ENCODE measurements around the gene ZNRF2.
A peak's percentile ranks its signal among the peaks of the same experiment; 100 is the strongest.
"Not testable (repeated sequence)": the region's sequence is repeated elsewhere in the genome, so short reads cannot be mapped to it uniquely, and the experiment has no call there.

ZNRF2 gene

DNA sequence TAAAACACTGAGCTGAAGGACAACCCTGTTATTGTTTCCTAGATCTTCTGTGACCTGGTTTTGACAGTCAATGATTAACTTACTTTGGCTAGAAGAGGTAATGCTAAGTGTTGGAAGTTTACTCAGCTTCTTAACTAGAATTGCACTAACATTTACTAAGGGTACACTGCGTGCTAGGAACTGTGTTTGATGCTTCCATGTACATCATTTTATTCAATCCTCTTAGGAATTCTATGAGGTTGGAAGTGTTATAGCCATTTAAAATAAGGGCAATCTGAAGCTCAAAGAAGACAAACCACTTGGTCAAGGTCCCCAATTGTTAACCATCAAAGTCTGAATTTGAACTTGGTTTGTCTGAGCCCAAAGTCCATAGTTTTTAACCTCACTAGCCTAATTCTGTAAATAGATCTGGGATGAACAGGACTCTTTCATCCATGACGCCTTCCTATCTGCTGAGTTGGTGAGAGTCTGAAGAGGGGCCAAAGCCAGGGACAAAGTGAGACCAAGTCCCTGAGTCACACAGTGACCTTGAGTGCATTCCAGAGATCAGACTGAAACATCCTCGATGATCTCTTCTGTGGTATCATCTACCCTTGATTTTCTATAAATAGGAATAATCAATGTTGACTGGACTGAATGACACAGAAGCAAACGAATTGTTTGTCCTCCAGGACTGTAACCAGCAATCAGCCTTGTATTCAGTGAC is 29.2 kb upstream of the ZNRF2 start:
- FAIRE-seq (no peak), DNase-seq (ENCODE audit: insufficient read length, low spot score) (no peak)
- no peak for TF ChIP-seq PAX5 (IDR thresholded peaks at IDR 0.05; ENCODE audit: insufficient read depth, low read length, severe bottlenecking)
- TF ChIP-seq TAF1 (IDR thresholded peaks at IDR 0.05; ENCODE audit: low read depth, low read length): no peak
- TF ChIP-seq POU2F2 (IDR thresholded peaks at IDR 0.05; ENCODE audit: low read depth, low read length): no peak
- no peak for TF ChIP-seq POLR2A (IDR thresholded peaks at IDR 0.05; ENCODE audit: low read depth, low read length)

DNA sequence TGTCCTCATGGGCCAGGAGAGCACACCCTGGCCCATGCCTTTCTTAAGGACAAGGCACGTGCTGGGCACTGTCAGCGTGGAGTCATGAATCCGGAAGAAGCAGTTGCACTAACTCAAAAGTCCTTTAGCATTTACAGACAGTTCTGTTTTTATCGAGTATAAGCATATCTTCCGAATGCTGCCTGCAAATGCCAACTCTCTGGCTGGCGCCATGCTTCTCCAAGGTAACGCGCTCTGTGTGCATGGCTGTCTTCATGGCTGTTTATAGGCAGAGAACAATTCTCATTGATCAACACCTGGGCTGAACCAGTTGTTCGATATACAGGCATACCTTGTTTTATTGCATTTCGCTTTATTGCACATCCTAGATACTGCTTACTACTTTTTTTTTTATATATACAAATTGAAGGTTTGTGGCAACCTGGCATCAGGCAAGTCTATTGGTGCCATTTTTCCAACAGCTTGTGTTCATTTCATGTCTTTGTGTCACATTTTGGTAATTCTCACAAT is 28.0 kb upstream of the ZNRF2 start:
- no peak for TF ChIP-seq POLR2A (IDR thresholded peaks at IDR 0.05; ENCODE audit: low read depth, low read length)
- no peak for TF ChIP-seq PAX5 (IDR thresholded peaks at IDR 0.05; ENCODE audit: insufficient read depth, low read length, severe bottlenecking)
- TF ChIP-seq POU2F2 (IDR thresholded peaks at IDR 0.05; ENCODE audit: low read depth, low read length): no peak
- no peak for TF ChIP-seq POLR2AphosphoS5 (IDR thresholded peaks at IDR 0.05; ENCODE audit: low read depth, low read length)
- TF ChIP-seq TAF1 (IDR thresholded peaks at IDR 0.05; ENCODE audit: low read depth, low read length): no peak
- no peak for TF ChIP-seq SPI1 (IDR thresholded peaks at IDR 0.05; ENCODE audit: low read depth, low read length)
- no peak for FAIRE-seq
- DNase-seq (ENCODE audit: insufficient read length, low spot score): no peak

DNA sequence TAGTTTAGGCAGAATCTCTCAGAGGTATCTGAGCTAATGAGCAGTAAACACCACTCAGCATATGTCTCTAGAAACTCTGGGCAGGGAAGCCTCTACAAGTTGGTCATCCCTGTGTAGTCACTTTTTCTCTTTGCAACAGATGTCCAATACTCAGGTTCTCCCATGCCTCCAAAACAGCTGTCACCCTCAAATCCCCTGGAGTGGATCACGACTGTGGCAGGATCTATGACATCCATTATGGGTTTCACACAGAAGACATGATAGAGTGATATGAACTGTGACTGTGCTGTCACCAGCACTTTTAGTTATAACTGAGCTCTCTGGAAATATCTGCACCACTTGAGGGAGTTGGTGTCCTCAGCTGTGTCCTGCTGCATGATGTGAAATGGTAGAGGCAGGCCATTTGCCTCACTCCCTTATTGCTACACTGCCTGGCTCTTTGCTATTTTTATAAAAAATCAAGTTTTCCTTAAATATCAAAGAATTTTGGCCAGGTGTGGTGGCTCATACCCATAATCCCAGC is 24.1 kb upstream of the ZNRF2 start:
- DNase-seq (ENCODE audit: insufficient read length, low spot score) (no peak), FAIRE-seq (no peak)
- TF ChIP-seq PAX5 (IDR thresholded peaks at IDR 0.05; ENCODE audit: insufficient read depth, low read length, severe bottlenecking) (no peak), POU2F2 (IDR thresholded peaks at IDR 0.05; ENCODE audit: low read depth, low read length) (no peak)

DNA sequence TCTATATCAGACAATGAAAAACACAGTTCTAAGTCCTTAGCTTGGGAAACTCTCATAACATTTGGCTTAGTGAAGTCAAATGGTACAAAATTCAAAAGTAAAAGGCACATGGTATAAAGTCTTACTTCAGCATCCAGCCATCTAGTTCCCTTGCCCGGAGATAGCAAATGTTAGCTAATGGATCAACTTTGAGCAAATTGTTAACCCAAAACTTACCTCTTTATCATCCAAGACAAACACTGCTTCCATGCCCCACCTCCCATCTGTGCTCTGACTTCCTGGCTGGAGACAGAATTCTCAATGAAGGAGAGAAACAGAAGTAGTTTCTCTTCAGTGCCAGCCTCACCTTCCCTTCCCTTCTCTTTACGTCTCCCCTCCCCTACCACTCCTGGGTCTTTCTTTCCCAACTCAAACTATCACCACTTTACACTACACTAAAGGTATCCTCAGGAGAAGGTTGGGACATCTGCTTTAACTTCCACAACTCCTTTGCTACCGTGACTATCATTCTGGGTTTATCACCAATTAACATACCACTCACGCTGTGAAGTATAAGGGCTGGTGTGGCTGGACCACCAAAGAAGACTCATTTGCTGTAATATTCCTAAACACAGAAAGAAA is 21.2 kb upstream of the ZNRF2 start:
- FAIRE-seq (no peak), DNase-seq (ENCODE audit: insufficient read length, low spot score) (no peak)
- no peak for TF ChIP-seq POU2F2 (IDR thresholded peaks at IDR 0.05; ENCODE audit: low read depth, low read length)
- TF ChIP-seq SPI1 (IDR thresholded peaks at IDR 0.05; ENCODE audit: low read depth, low read length): no peak
- TF ChIP-seq TAF1 (IDR thresholded peaks at IDR 0.05; ENCODE audit: low read depth, low read length): no peak
- no peak for TF ChIP-seq PAX5 (IDR thresholded peaks at IDR 0.05; ENCODE audit: insufficient read depth, low read length, severe bottlenecking)
- no peak for TF ChIP-seq POLR2AphosphoS5 (IDR thresholded peaks at IDR 0.05; ENCODE audit: low read depth, low read length)
- TF ChIP-seq POLR2A (IDR thresholded peaks at IDR 0.05; ENCODE audit: low read depth, low read length): no peak

DNA sequence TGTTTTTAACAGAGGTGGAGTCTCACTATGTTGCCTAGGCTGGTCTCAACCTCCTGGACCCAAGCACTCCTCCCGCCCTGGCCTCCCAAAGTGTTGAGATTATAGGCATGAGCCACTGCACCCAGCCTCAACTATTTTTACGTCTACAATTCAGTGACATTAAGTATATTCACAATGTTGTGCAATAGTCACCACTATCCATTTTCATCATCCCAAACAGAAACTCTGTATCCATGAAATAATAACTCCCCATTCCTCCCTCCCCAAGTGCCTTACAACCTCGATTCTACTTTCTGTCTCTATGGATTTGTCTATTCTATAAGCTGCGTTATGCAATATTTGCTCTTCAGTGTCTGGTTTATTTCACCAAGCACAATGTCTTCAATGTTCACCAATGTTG is 20.3 kb upstream of the ZNRF2 start:
- DNase-seq (ENCODE audit: insufficient read length, low spot score) (no peak), FAIRE-seq (no peak)
- TF ChIP-seq PAX5 (IDR thresholded peaks at IDR 0.05; ENCODE audit: insufficient read depth, low read length, severe bottlenecking) (no peak), TAF1 (IDR thresholded peaks at IDR 0.05; ENCODE audit: low read depth, low read length) (no peak), POLR2A (IDR thresholded peaks at IDR 0.05; ENCODE audit: low read depth, low read length) (no peak), SPI1 (IDR thresholded peaks at IDR 0.05; ENCODE audit: low read depth, low read length) (no peak), POLR2AphosphoS5 (IDR thresholded peaks at IDR 0.05; ENCODE audit: low read depth, low read length) (no peak), POU2F2 (IDR thresholded peaks at IDR 0.05; ENCODE audit: low read depth, low read length) (no peak)

DNA sequence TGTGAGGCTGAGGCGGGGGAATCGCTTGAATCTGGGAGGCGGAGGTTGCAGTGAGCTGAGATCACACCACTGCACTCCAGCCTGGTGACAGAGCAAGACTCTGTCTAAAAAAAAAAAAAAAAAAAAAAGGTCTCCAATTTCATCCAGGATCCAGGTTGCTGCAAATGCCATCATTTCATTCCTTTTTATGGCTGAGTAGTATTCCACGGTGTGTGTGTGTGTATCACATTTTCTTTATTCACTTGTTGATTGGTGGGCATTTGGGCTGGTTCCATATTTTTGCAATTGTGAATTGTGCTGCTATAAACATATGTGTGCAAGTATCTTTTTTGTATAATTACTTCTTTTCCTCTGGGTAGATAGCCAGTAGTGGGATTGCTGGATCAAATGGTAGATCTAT is 19.2 kb upstream of the ZNRF2 start:
- not testable (repeated sequence) for FAIRE-seq; DNase-seq (ENCODE audit: insufficient read length, low spot score)

DNA sequence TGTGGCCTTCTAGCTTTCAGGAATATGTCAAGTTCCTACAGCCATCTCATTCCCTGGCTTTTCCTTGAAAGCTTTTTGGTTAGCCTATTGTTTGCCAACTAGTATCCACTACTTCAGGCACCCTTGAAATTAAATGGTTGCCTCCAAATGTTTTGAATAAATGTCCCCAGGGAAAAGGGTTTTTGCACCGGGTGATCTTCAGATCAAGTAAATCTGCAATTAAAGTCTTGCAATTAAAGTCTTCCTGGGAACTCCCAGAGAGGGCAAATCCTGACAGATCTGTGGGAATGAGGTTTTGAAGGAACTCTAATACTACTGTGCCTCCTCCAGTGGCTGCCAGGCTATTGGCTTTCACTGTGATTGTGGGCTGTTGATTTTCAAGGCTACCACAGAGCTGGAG is 17.7 kb upstream of the ZNRF2 start:
- DNase-seq (ENCODE audit: insufficient read length, low spot score) (no peak), FAIRE-seq (no peak)
- TF ChIP-seq POLR2AphosphoS5 (IDR thresholded peaks at IDR 0.05; ENCODE audit: low read depth, low read length) (no peak), TAF1 (IDR thresholded peaks at IDR 0.05; ENCODE audit: low read depth, low read length) (no peak), SPI1 (IDR thresholded peaks at IDR 0.05; ENCODE audit: low read depth, low read length) (no peak), POLR2A (IDR thresholded peaks at IDR 0.05; ENCODE audit: low read depth, low read length) (no peak), POU2F2 (IDR thresholded peaks at IDR 0.05; ENCODE audit: low read depth, low read length) (no peak), PAX5 (IDR thresholded peaks at IDR 0.05; ENCODE audit: insufficient read depth, low read length, severe bottlenecking) (no peak)

DNA sequence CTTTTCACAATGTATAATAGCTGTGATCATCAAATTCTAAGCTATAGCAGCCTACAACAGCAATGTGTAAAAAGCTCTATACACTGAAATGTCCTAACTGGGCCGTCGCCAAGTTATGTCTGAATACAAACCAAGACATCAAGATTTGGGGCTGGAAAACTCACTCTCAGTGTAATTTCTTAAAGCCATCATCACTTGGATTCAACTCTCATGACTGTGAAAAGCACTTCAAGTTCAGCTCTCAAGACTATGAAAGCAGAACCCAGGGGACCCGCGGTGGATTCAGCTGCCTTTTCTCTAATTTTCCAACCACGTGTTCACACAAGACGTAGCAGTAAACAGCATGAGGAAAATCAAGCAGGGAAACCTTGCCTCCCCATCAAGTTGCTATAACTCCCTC is 15.8 kb upstream of the ZNRF2 start:
- DNase-seq (ENCODE audit: insufficient read length, low spot score) (no peak), FAIRE-seq (no peak)
- no peak for TF ChIP-seq SPI1 (IDR thresholded peaks at IDR 0.05; ENCODE audit: low read depth, low read length)
- no peak for TF ChIP-seq POLR2A (IDR thresholded peaks at IDR 0.05; ENCODE audit: low read depth, low read length)
- TF ChIP-seq TAF1 (IDR thresholded peaks at IDR 0.05; ENCODE audit: low read depth, low read length): no peak
- TF ChIP-seq PAX5 (IDR thresholded peaks at IDR 0.05; ENCODE audit: insufficient read depth, low read length, severe bottlenecking): no peak
- no peak for TF ChIP-seq POU2F2 (IDR thresholded peaks at IDR 0.05; ENCODE audit: low read depth, low read length)
- no peak for TF ChIP-seq POLR2AphosphoS5 (IDR thresholded peaks at IDR 0.05; ENCODE audit: low read depth, low read length)

DNA sequence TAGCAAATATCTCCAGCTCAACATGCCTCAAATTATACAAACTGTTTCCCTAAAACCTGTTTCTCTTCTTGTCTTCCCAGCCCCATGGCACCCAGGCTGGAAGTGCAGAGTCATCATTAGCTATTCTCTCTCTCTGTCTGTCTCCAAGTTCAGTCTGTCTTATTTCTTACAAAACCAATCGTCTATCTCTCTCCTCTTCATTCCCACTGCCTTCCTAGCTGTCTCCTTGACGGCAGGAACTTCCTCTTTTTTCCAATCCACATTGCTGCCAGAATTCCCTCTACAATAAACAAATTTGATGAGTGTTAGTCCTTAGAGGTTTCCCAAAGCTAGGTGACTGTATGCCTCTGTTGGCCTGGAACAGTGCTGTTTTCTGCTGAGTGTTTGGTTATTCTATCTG is 14.9 kb upstream of the ZNRF2 start:
- FAIRE-seq: no peak
- no peak for TF ChIP-seq POLR2A (IDR thresholded peaks at IDR 0.05; ENCODE audit: low read depth, low read length)
- TF ChIP-seq POLR2AphosphoS5 (IDR thresholded peaks at IDR 0.05; ENCODE audit: low read depth, low read length): no peak
- no peak for TF ChIP-seq POU2F2 (IDR thresholded peaks at IDR 0.05; ENCODE audit: low read depth, low read length)
- TF ChIP-seq PAX5 (IDR thresholded peaks at IDR 0.05; ENCODE audit: insufficient read depth, low read length, severe bottlenecking): no peak
- no peak for TF ChIP-seq SPI1 (IDR thresholded peaks at IDR 0.05; ENCODE audit: low read depth, low read length)
- no peak for TF ChIP-seq TAF1 (IDR thresholded peaks at IDR 0.05; ENCODE audit: low read depth, low read length)
- no peak for DNase-seq (ENCODE audit: insufficient read length, low spot score)

DNA sequence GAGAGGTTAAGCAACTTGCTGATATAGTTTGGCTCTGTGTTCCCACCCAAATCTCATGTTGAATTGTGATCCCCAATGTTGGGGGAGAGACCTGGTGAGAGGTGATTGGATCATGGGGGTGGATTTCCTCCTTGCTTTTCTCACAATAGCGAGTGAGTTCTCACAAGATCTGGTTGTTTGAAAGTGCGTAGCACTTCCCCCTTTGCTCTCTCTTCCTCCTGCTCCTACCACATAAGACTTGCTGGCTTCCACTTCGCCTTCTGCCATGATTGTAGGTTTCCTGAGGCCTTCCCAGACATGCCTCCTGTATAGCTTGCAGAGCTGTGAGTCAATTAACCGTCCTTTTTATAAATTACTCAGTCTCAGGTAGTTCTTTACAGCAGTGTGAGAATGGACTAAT is 13.5 kb upstream of the ZNRF2 start:
- DNase-seq (ENCODE audit: insufficient read length, low spot score) (no peak), FAIRE-seq (no peak)
- TF ChIP-seq TAF1 (IDR thresholded peaks at IDR 0.05; ENCODE audit: low read depth, low read length) (no peak), SPI1 (IDR thresholded peaks at IDR 0.05; ENCODE audit: low read depth, low read length) (peak; percentile 43)

All from GM12891 (cell line).